BLaER1 (cell line): ENCODE measurements around the gene OIP5.

ENCODE experiments used
- H3K27ac ChIP-seq: shearing (Covaris generic); formaldehyde crosslinking; 2 replicates; pipeline ENCODE4 v1.8.1; 2022
- H3K27me3 ChIP-seq: shearing (Covaris generic); formaldehyde crosslinking; 2 replicates; pipeline ENCODE4 v1.8.1; 2022
- H3K36me3 ChIP-seq: shearing (Covaris generic); formaldehyde crosslinking; 2 replicates; pipeline ENCODE4 v1.8.1; 2022
- H3K4me1 ChIP-seq: shearing (Covaris generic); formaldehyde crosslinking; 2 replicates; pipeline ENCODE4 v1.8.1; 2022
- H3K4me2 ChIP-seq: shearing (Covaris generic); formaldehyde crosslinking; 2 replicates; pipeline ENCODE4 v1.8.1; 2022
- H3K4me3 ChIP-seq: shearing (Covaris generic); formaldehyde crosslinking; 2 replicates; pipeline ENCODE4 v1.8.1; 2022
- H3K9ac ChIP-seq: shearing (Covaris generic); formaldehyde crosslinking; 2 replicates; pipeline ENCODE4 v1.8.1; 2022
- H3K9me3 ChIP-seq: shearing (Covaris generic); formaldehyde crosslinking; 2 replicates; pipeline ENCODE4 v1.8.1; 2022
- H4K20me1 ChIP-seq: shearing (Covaris generic); formaldehyde crosslinking; 2 replicates; pipeline ENCODE4 v1.8.1; 2022
- Cebpa-rat ChIP-seq: shearing (Covaris generic); IDR thresholded peaks from 2 replicates; pipeline ENCODE4 v1.8.1; 2022

The OIP5 gene

GRCh38 chr15:41332194-41333025, at the start of gene OIP5, which contains the start of gene NUSAP1:
Gene OIP5, minus strand, starts transcription at chr15:41332591. Its CDS starts 30 bp downstream, at chr15:41332561.
Gene NUSAP1, plus strand, starts transcription at chr15:41332881. Its CDS starts 77 bp downstream, at chr15:41332958.
- H3K36me3 ChIP-seq: peaks cover 36% of the 10 kb centered on the region
- peak within 1 kb of the TSS; percentile 87 for H3K9ac ChIP-seq
- no peaks in the 10 kb centered on the region for H3K27me3 ChIP-seq
- no peaks in the 10 kb centered on the region for H3K9me3 ChIP-seq
- H4K20me1 ChIP-seq: peaks cover 17% of the 10 kb centered on the region
- H3K4me3 ChIP-seq: peak within 1 kb of the TSS; percentile 77
- peak; percentile 90 for TF ChIP-seq Cebpa-rat
- peak within 1 kb of the TSS; percentile 82 for H3K27ac ChIP-seq
- peaks cover 41% of the 10 kb centered on the region for H3K4me1 ChIP-seq
- peak within 1 kb of the TSS; percentile 86 for H3K4me2 ChIP-seq

- no peak overlapping the region for H3K4me3 ChIP-seq
- H3K4me1 ChIP-seq: no peaks in the 10 kb centered on the region
- peaks cover 89% of the 10 kb centered on the region for H3K36me3 ChIP-seq
- TF ChIP-seq Cebpa-rat: no peak
- no peak overlapping the region for H3K9ac ChIP-seq
- no peaks in the 10 kb centered on the region for H4K20me1 ChIP-seq
- H3K9me3 ChIP-seq: peaks cover 4% of the 10 kb centered on the region; the same call in 1 of the 2 replicates
- no peaks in the 10 kb centered on the region for H3K27me3 ChIP-seq
- no peak overlapping the region for H3K27ac ChIP-seq
- no peak overlapping the region for H3K4me2 ChIP-seq
These were observed 45.6 kb upstream of the OIP5 start for GRCh38 chr15:41377978-41378377.

- no peaks in the 10 kb centered on the region for H3K9me3 ChIP-seq
- H3K4me2 ChIP-seq: no peak overlapping the region
- no peak overlapping the region for H3K27ac ChIP-seq
- H4K20me1 ChIP-seq: peaks cover 37% of the 10 kb centered on the region
- H3K9ac ChIP-seq: no peak overlapping the region
- TF ChIP-seq Cebpa-rat: no peak
- no peaks in the 10 kb centered on the region for H3K27me3 ChIP-seq
- H3K4me1 ChIP-seq: no peaks in the 10 kb centered on the region
- H3K36me3 ChIP-seq: peaks cover 100% of the 10 kb centered on the region
- H3K4me3 ChIP-seq: no peak overlapping the region
These were observed 35.0 kb upstream of the OIP5 start for GRCh38 chr15:41367418-41367817.

DNA sequence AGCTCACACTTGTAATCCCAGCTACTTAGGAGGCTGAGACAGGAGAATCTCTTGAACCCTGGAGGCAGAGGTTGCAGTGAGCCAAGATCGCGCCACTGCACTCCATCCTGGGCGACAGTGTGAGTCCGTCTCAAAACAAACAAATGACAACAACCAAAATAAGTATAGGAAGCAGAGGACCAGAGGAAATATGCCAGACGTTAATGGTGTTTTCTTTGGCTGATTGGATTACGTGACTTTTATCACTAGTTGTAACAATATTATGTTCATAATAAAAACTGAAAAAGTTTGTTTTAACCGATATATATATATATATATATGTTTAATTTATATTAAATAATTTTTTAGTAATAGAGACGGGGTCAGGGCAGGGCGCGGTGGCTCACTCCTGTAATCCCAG, 22.0 kb upstream of the OIP5 start:
- Histone ChIP-seq H3K4me2 (no peak overlapping the region), H3K36me3 (peaks cover 100% of the 10 kb centered on the region), H3K9ac (no peak overlapping the region), H3K4me3 (no peak overlapping the region), H3K27me3 (no peaks in the 10 kb centered on the region), H3K27ac (no peak overlapping the region), H3K9me3 (no peaks in the 10 kb centered on the region), H3K4me1 (no peaks in the 10 kb centered on the region), H4K20me1 (peaks cover 12% of the 10 kb centered on the region; the same call in 1 of the 2 replicates)
- no peak for TF ChIP-seq Cebpa-rat

DNA sequence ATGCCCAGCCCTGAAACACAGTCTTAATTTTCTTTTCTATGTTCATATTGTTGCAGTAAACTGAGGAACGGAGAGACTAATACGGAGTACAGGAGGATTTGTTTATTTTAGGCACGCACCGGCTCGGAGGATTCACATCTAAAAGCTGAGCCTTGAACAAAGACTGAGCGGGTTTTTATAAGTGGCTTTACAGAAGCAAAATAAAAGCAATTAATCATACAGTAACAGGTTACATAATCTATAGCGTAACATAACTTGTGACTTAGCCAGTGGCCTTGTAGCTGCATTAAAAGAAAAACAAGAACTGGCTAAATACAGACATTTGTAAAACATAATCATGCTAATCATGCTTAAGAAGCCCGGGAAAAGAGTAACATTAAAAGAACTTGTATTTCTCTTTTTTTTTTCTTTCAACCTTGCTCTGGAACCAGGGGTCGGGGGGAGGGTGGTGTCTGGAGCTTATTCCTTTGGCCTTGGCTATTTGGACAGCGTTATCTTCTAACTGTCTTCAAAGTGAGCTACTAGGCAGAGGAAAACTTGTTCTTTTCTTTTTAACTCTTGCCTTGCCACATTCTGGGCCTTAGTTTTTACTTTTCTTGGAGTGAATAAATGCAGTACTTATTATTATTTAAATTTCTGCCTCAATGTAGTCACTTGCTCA, 17.8 kb upstream of the OIP5 start:
- H3K27me3 ChIP-seq: no peaks in the 10 kb centered on the region
- no peak overlapping the region for H3K9ac ChIP-seq
- H3K27ac ChIP-seq: no peak overlapping the region
- peaks cover 48% of the 10 kb centered on the region for H4K20me1 ChIP-seq
- H3K4me1 ChIP-seq: no peaks in the 10 kb centered on the region
- H3K36me3 ChIP-seq: peaks cover 100% of the 10 kb centered on the region
- H3K4me3 ChIP-seq: no peak overlapping the region
- no peaks in the 10 kb centered on the region for H3K9me3 ChIP-seq
- no peak for TF ChIP-seq Cebpa-rat
- H3K4me2 ChIP-seq: no peak overlapping the region

- H3K9me3 ChIP-seq: no peaks in the 10 kb centered on the region
- H4K20me1 ChIP-seq: peaks cover 68% of the 10 kb centered on the region
- no peak overlapping the region for H3K9ac ChIP-seq
- no peaks in the 10 kb centered on the region for H3K4me1 ChIP-seq
- H3K27ac ChIP-seq: no peak overlapping the region
- H3K4me2 ChIP-seq: no peak overlapping the region
- no peaks in the 10 kb centered on the region for H3K27me3 ChIP-seq
- no peak overlapping the region for H3K4me3 ChIP-seq
- peaks cover 100% of the 10 kb centered on the region for H3K36me3 ChIP-seq
- no peak for TF ChIP-seq Cebpa-rat
These were observed 14.8 kb upstream of the OIP5 start for GRCh38 chr15:41347236-41347635.

DNA sequence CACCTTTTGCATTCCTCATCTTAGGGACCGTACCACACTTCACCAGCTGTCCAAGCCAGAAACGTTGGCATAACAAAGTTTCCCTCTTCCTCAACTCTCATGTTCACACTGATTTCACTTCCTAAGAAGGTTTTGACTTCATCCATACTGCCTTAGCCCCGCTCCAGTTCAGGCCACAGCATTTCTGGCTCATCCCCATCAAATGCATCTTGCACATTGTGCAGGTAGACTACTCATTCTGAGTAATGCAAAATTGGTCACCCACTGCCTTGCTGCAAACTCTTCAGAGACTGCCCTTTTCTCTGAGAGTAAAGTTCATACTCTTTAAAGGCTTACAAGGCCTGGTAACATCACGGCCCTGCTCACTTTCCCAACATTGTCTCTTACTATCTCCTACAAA, 9.1 kb upstream of the OIP5 start:
- H3K36me3 ChIP-seq: peaks cover 97% of the 10 kb centered on the region
- no peak for TF ChIP-seq Cebpa-rat
- H3K9me3 ChIP-seq: no peaks in the 10 kb centered on the region

GRCh38 chr15:41340189-41340695, 7.9 kb upstream of the OIP5 start:
- Histone ChIP-seq H3K9me3 (no peaks in the 10 kb centered on the region), H3K27ac (no peak overlapping the region), H4K20me1 (peaks cover 86% of the 10 kb centered on the region), H3K4me3 (no peak overlapping the region), H3K4me2 (no peak overlapping the region), H3K4me1 (peaks cover 34% of the 10 kb centered on the region), H3K27me3 (no peaks in the 10 kb centered on the region), H3K9ac (no peak overlapping the region), H3K36me3 (peaks cover 87% of the 10 kb centered on the region)
- TF ChIP-seq Cebpa-rat: no peak

More for the DNA sequence above, 9.1 kb upstream of the OIP5 start:
- Histone ChIP-seq H3K27me3 (no peaks in the 10 kb centered on the region), H4K20me1 (peaks cover 88% of the 10 kb centered on the region), H3K4me1 (peaks cover 26% of the 10 kb centered on the region), H3K9ac (no peak overlapping the region), H3K4me2 (no peak overlapping the region), H3K27ac (no peak overlapping the region), H3K4me3 (no peak overlapping the region)

DNA sequence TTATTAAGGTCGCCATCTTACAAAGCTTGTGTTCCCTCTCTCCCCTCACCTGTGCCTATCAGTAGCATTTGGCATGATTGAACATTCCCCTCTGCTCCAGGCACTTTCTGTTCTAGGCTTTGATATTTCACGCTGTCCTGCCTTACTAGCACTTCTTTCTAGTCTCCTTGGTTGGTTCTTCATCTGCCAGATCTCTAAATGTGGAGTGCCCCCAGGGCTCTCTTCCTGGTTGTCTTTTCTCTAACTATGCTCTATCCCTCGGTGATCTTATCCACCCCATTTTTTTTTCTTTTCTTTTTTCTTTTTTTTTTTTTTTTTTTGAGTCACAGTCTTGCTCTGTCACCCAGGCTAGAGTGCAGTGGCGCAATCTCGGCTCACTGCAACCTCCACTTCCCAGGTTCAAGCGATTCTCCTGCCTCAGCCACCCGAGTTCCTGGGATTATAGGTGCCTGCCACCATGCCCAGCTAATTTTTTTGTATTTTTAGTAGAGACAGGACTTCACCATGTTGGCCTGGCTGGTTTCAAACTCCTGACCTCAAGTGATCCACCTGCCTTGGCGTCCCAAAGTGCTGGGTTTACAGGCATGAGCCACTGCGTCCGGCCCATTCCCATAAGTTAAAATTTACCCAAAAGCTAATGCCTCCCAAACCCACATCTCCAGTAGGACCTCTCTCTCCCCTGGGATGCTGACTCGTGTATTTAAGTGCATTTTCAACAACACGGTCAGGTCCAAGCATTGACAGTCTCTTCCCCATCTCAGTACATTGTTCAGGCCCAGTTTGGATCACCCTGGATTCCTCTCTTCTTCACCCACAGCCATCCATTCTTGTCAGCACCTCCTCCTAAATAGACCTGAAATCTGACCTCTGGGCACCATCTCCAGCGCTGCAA, 5.5 kb upstream of the OIP5 start:
- peaks cover 71% of the 10 kb centered on the region for H4K20me1 ChIP-seq
- no peak overlapping the region for H3K4me3 ChIP-seq
- H3K36me3 ChIP-seq: peaks cover 63% of the 10 kb centered on the region
- peak overlapping the region; percentile 23; the same call in 1 of the 2 replicates for H3K27ac ChIP-seq
- no peaks in the 10 kb centered on the region for H3K27me3 ChIP-seq
- no peak overlapping the region for H3K9ac ChIP-seq
- H3K9me3 ChIP-seq: no peaks in the 10 kb centered on the region
- H3K4me2 ChIP-seq: peak overlapping the region; percentile 54
- no peak for TF ChIP-seq Cebpa-rat
- peaks cover 42% of the 10 kb centered on the region for H3K4me1 ChIP-seq
